ENCODE measurements around the gene ARPC1A.

The ARPC1A gene

DNA sequence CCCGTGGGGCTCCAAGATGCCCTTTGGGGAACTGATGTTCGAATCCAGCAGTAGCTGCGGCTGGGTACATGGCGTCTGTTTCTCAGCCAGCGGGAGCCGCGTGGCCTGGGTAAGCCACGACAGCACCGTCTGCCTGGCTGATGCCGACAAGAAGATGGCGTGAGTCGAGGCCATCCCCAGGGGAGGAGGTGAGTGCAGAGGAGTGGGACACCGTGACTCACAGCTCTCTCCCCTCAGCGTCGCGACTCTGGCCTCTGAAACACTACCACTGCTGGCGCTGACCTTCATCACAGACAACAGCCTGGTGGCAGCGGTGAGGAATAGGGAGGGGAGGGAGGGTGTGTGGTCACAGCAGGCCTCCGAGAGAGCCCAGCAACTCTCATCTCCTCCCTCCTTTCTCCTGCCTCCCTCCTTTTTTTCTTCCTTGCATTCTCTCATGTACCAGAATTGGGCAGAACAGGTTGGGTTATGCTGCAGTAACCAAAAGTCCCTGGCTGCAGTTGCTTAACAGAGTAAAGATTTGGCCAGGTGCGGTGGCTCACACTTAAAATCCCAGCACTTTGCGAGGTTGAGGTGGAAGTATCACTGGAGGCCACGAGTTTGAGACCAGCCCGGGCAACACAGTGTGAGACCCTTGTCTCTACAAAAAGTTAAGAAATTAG is 65.4 kb downstream of the ARPC1A start:
- no peak for DNase-seq (ENCODE audit: low spot score)

DNA sequence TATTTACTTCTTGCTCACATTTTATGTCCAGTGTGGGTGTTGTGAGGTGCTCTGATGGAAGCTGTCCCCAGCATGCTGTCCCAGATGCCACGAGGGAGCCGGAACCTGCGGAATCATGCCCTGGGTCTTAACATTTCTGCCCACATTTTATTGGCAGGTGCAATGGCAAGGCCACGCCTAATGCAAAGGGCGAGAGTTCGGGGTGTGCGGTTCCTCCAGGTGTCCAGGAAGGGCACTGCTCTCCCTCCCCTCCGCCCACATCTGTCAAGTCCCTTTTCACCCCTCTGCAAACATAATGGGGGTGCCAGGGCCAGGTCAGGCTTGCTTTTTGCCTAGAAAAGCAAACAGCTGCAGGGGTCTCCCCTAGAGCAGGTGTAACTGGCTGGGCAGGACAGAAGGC is 66.3 kb downstream of the ARPC1A start:
- no peak for DNase-seq (ENCODE audit: low spot score)

GRCh38 chr7:99392659-99393354 is 67.1 kb downstream of the ARPC1A start:
- DNase-seq (ENCODE audit: low spot score) = peak; percentile 62

DNA sequence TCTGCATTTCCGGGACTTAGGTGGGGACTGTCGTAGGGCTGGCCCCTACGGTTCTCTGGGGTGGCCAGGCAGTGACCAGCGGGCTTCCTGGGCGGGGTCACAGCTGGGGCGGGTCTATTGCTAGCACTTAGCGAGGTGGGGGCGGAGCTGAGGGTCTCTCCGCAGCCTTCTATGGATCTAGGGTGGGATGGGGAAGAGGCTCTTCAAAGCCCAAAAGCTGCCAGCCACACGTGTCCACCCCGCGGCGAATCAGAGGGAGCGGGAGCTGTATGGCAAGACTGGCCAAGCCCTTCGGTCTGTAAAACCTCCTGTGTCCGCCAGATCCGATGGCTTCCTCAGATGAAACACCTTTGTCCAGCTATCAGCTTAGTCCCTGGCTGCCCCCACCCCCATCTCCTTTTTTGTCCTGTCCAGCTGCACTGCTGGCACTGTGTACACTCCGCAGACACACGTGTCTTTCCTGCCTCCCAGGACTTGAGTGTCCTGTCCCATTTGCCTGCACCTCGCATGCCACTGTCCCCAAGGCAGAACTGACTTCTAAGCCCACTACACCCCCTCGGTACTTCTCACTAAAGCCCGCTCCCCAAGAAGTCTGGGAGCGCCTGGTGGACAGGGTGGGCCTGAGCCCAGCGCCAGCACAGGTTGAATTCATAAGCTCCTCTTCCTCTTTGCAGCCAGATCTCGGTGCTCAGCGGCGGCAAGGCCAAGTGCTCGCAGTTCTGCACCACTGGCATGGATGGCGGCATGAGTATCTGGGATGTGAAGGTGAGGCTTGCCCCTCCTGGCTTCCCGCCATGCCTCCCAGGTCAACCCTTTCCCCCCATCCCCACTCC is 67.9 kb downstream of the ARPC1A start:
- DNase-seq (ENCODE audit: low spot score) = no peak

- DNase-seq (ENCODE audit: low spot score) = no peak
Observed at GRCh38 chr7:99394188-99394502, 68.4 kb downstream of the ARPC1A start.

DNA sequence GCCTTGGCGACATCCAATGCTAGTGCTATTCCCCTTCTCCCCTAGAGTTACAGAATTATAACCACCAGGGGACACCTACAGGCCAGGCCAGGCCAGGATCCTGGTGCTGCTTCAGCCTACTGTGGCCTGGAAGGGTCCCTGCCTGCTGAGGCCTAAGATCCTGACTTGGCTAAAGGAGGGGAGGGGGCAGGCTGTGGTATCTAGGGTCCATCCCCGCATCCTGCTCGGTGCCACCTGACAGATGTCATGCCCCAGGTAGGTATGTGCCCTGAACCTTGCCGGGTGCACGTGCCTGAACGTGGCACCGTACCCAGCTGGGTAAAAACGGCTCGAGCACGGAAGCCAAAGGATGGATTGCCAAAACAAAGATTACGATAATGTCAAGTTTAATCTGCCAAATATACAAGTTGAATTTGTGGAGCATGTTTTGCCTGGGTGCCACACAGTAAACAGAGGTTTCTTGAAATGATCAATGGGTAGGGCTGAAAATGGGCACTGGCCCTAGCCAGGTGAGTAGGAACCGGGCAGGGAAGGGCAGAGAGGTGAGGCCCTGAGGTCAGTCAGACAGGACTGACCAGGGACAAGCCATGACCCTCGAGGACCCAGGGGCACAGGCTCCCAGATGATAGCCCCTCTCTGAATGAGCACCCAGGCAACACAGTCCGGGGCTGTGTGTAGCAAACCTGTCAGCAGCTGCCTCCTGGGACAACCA is 70.1 kb downstream of the ARPC1A start:
- no peak for DNase-seq (ENCODE audit: low spot score)

DNA sequence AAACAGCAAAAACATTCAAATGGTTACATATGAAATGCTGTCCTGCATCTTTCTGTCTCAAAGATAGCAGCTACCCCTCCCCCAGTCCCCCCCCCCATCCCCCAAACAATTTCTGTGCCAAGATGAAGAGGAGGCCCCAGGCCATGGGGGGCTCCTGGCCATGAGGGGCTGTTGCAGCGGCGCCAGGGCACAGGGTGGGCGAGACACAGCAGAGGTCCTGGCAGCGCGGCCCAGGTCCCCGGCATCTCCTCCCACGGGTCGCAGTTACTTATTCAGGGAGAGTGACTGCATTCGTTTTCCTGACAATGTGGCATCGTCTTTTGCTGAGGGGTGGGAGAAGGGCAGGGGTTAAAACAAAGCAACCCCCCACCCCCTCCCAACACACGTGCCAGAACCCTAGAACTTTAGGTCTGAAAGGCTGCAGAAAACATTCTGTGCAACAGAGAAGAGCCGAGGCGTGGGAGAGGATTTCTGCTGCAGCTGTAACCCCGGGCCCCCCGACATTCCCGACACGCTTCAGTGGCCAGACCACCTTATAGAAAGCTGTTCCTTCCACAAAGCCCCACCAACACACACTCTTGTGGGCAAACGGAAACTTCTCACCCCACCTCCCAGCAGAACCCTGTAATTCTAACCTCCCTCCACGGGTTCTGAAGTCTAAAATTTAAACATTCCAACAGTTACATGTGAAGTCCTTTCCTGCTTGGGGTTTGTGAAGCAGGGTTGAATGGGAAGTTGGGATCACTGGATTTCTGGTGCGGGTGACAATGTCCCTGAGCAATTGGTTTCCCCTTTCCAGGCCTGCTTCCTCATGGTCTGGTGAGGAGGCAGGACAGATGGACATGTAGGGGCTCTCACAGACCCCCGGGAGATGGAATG is 71.0 kb downstream of the ARPC1A start:
- DNase-seq (ENCODE audit: low spot score) = no peak

DNA sequence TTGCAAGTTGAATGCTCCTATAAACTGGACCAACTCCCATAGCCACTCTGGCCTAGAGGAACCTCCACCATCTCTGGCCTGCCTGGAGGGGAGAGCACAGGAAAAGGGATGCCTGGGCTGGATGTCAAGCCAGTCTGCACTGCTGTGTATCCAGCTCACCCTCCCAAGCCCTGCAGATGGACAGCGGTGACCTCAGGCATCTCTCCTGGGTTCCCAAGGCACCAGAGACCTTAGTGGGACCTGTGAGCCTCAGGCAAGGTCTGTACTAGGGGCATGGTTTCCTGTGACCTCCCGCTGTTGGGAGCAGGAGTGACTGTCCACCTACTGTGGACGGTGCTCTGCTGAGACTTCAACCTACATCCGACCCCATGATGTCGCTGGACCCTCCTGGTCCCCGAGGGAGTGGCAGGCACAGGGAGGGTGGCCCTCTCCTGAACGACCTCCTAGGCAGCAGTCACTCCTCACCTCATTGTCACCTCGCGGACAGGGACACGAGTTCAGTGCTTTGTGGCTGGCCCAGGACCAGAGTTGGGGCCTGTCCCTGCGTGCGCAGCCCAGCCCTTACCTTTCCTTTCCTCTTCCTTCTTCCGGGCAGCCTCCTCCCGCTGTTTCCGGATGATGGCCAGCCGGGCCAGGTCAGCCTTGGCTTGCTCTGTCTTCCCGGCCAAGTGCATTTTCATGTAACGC is 71.7 kb downstream of the ARPC1A start:
- no peak for DNase-seq (ENCODE audit: low spot score)

- peak; percentile 19 for DNase-seq (ENCODE audit: low spot score)
Observed at GRCh38 chr7:99398891-99399445, 73.3 kb downstream of the ARPC1A start.

DNA sequence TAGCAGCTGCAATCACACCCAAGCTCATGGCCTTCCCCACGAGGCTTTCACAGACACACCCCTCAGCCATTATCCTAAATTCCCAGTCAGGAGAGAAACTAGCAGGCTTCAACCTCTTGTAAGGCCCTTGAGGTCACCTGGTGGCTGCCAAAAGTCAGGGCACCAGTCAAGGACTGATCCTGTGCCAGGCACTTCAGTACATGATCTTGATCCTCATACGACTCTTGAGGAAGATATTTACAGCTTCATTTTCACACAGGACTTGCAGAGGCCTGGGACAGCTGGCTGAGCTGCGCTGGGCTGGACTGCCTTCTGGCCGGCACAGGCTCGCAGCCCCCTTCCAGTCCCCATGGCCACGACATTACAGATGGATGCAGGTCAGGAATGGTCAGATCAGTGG is 73.9 kb downstream of the ARPC1A start:
- no peak for DNase-seq (ENCODE audit: low spot score)

GRCh38 chr7:99402854-99403253 is 77.2 kb downstream of the ARPC1A start:
- DNase-seq (ENCODE audit: low spot score) = no peak

- no peak for DNase-seq (ENCODE audit: low spot score)
Observed at GRCh38 chr7:99403764-99404163, 78.1 kb downstream of the ARPC1A start.

- peak; percentile 56 for DNase-seq (ENCODE audit: low spot score)
Observed at GRCh38 chr7:99404235-99404976, 78.7 kb downstream of the ARPC1A start.

- DNase-seq (ENCODE audit: low spot score) = no peak
Observed at GRCh38 chr7:99404977-99405320, 79.3 kb downstream of the ARPC1A start.

- no peak for DNase-seq (ENCODE audit: low spot score)
Observed at GRCh38 chr7:99406557-99406956, 80.9 kb downstream of the ARPC1A start.

DNA sequence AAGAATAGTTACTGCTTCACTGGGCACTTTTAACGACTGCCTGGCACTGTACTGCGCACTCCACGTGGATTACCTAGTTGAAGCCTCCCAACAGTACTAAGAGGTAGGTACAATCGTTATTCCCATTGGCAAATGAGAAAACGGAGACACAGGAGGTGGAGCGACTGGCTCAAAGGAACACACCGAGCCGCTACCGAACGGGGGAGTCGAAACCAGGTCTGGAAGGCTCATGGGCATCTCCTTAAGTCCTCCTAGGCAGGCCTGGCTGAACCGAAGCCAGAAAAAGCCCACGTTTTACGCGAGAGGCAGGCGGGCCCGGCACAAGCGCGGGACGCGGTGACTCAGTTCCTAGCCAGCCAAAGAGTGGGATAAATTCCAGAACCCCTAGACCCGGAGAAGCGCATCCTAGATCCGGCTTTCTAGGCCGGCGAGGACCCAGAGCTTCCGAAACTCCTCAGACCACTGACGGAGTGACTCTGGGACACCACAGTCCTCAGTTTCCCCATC is 82.2 kb downstream of the ARPC1A start:
- peak; percentile 68 for DNase-seq (ENCODE audit: low spot score)

DNA sequence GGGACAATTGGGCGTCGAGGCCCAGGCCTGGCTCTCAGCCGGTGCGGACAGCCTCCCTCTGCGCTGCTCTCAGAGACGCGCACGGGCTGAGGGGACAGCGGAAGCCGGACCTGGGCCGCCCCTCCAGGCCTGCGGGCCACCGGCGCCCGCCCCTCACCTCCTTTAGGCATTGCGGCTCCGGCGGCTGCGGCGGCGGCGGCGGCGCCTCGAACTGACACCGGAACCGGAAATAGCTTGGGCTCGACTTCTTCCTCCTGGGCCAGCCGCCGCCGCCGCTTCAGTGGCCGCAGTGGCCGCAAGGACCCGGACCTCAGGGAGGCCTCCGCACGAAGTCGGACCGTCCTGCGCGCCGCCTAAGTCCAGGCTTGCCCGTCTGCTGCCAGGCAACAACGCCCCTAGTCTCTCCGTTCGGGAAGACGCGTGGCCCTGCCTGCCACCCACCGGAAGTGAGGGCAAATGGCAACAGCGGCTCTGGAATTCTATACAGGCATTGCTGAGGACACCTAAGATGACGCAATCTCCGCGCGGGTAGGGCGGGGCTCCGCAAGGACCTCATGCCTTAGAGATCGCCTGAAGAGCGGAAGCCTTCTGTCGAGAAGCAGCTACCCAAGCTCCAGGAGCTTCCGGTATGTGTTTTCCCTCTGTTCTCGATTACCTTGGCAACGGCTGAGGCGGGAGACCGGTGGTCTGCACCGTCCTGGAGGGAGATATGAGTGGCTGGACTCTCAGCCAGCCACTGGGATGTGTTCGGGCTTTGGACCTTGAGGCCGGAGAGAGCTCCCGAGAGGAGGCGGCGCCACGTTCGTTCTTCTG is 82.9 kb downstream of the ARPC1A start, which contains the start of the genes BUD31 and PDAP1:
Gene BUD31 (plus strand): TSS at position 591 of the 813 bp plus-strand sequence. CDS start 2,124 bp downstream, outside the sequence.
Gene PDAP1 (minus strand): TSS at position 219 of the 813 bp plus-strand sequence. CDS start 49 bp downstream, at position 170.
- DNase-seq (ENCODE audit: low spot score) = peak; percentile 95

DNA sequence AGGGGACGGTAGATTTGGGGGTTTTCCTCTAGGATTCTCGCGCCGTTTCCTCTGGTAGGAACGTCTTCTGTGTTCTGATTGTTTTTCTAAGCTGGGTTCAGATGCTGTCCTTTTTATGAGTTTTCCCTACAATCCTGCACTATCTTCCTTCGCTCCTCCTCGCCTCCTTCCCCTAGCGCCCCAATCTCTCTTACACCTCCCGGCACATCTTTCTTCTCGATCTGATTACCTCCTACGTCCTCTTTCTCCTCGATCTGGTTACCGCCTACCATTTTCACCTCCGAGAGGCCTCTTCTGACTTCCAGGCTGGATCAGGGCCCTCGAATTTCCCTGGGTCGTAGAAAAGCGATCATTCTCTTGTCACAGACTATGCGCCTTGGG is 83.5 kb downstream of the ARPC1A start:
- DNase-seq (ENCODE audit: low spot score) = peak; percentile 27

DNA sequence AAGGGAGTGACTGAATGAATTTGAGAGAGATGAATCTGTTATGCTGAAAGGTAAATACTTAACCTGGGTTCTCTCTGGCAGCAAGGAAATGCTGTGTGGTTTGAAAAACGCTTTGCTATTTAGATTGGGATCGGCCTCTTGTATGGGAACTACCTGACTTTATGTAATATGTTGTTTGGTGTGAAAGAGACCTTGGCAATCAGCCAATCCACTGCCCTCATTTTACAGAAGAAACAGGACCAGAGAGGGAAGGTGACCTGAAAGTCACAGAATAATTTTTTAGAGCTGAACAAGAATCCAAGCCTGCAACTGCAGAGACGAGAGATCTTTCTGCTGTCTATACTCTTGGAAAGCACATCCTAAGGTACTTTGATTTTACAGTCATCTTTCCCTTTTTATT is 84.1 kb downstream of the ARPC1A start:
- DNase-seq (ENCODE audit: low spot score) = peak; percentile 28

Data from kidney tubule cell (primary cell).